PC-3 (cell line): Measurements from ENCODE around the gene FXYD3. TPM values are rescaled to one million over a fixed set of nuclear protein-coding genes. Genes with fewer than 3 reads are reported as not detected.

Experiments
- ATAC-seq: fragments of 200-7000 bp; cut with Tn5 transposase; 2 replicates; pipeline ENCODE4 v1.9.1; 2020; ENCODE audit warnings: mild to moderate bottlenecking, moderate library complexity
- BruUV-seq: library from RNA; stranded (reverse); fragments of 400-500 nt; replicated peaks from 2 replicates; lab custom pipeline; 2021; lab: Mats Ljungman, UMichigan
- CTCF ChIA-PET: fragments of 300-600 bp; sonication (Branson Sonifier 250); formaldehyde crosslinking; loops from one replicate; lab custom pipeline; 2022; ENCODE audit warnings: antibody characterized with exemption; lab: Charles Lee
- POLR2A ChIA-PET: fragments of 300-600 bp; sonication (Branson Sonifier 250); formaldehyde crosslinking; loops from one replicate; lab custom pipeline; 2022; ENCODE audit warnings: antibody characterized with exemption; ENCODE audit not compliant: unreplicated experiment; lab: Charles Lee
- DNase-seq: peaks from one replicate; pipeline ENCODE4 v3.0.0-alpha.2; 2015
- H2AFZ ChIP-seq: fragments of 300-600 bp; sonication (generic); 2 replicates; pipeline ENCODE4 v1.6.0; 2016; ENCODE audit warnings: antibody characterized with exemption, low read length
- H3F3A ChIP-seq: fragments of 300-600 bp; sonication (generic); one replicate; pipeline ENCODE4 v1.6.0; 2017; ENCODE audit warnings: antibody characterized with exemption, low read length, control low read depth, mild to moderate bottlenecking; ENCODE audit not compliant: unreplicated experiment
- H3K27ac ChIP-seq: fragments of 300-600 bp; sonication (generic); 2 replicates; pipeline ENCODE4 v1.5.1; 2016; ENCODE audit warnings: mild to moderate bottlenecking, low read length
- H3K27me3 ChIP-seq: fragments of 300-600 bp; sonication (generic); 2 replicates; pipeline ENCODE4 v1.6.1; 2016; ENCODE audit warnings: low read length, mixed read lengths
- H3K36me3 ChIP-seq: fragments of 300-600 bp; sonication (generic); 2 replicates; pipeline ENCODE4 v1.6.1; 2016; ENCODE audit warnings: low read depth, mixed run types, low read length, mixed read lengths
- H3K4me1 ChIP-seq: fragments of 300-600 bp; sonication (generic); 2 replicates; pipeline ENCODE4 v1.5.1; 2016; ENCODE audit warnings: low read length; ENCODE audit not compliant: insufficient read depth
- H3K4me2 ChIP-seq: fragments of 300-600 bp; sonication (generic); 2 replicates; pipeline ENCODE4 v1.6.0; 2016; ENCODE audit warnings: low read length
- H3K4me3 ChIP-seq: fragments of 300-600 bp; sonication (generic); 2 replicates; pipeline ENCODE4 v1.5.1; 2016; ENCODE audit warnings: mild to moderate bottlenecking, low read length, mixed read lengths
- H3K79me2 ChIP-seq: fragments of 300-600 bp; sonication (generic); 2 replicates; pipeline ENCODE4 v1.6.1; 2017; ENCODE audit warnings: low read length, mixed read lengths
- H3K9ac ChIP-seq: fragments of 300-600 bp; sonication (generic); 2 replicates; pipeline ENCODE4 v1.6.0; 2016; ENCODE audit warnings: mild to moderate bottlenecking, low read length
- H3K9me2 ChIP-seq: fragments of 300-600 bp; sonication (generic); replicated peaks from 2 replicates; pipeline ENCODE4 v1.6.1; 2016; ENCODE audit warnings: mixed run types, low read length, mixed read lengths
- H3K9me3 ChIP-seq: fragments of 300-600 bp; sonication (generic); 2 replicates; pipeline ENCODE4 v1.6.1; 2016; ENCODE audit warnings: low read length, mixed read lengths
- H4K20me1 ChIP-seq: fragments of 300-600 bp; sonication (generic); 2 replicates; pipeline ENCODE4 v1.6.1; 2016; ENCODE audit warnings: low read length, mixed read lengths
- CTCF ChIP-seq: fragments of 300-600 bp; sonication (generic); conservative IDR thresholded peaks from 2 replicates; pipeline ENCODE4 v1.5.1; 2017; ENCODE audit warnings: antibody characterized with exemption, low read depth, mild to moderate bottlenecking, low read length
- EZH2 ChIP-seq: fragments of 300-600 bp; sonication (generic); IDR thresholded peaks from one replicate; pipeline ENCODE4 v1.6.1; 2017; ENCODE audit warnings: antibody characterized with exemption, mild to moderate bottlenecking, low read length; ENCODE audit not compliant: unreplicated experiment
- EZH2phosphoT487 ChIP-seq: fragments of 300-600 bp; sonication (generic); IDR thresholded peaks from 2 replicates; pipeline ENCODE4 v1.6.1; 2018; ENCODE audit warnings: mild to moderate bottlenecking, antibody characterized with exemption, low read length, borderline replicate concordance
- intact Hi-C: fragments of 100-400 bp; cut with micrococcal nuclease; formaldehyde crosslinking; loops from 2 replicates; pipeline ENCODE4 v1.9.0; 2023
- total RNA-seq: library from RNA; depleted of rRNA; stranded (reverse); fragments of >200 nt; gene quantifications from 2 replicates; pipeline ENCODE4 v1.2.3, GENCODE V29; 2014

The FXYD3 gene
- total RNA-seq, 1 experiment from 2014 or later = 61.6 TPM

- POLR2A ChIA-PET = no interaction called here
- Histone ChIP-seq H3K27me3 (no peaks in the 10 kb centered on the region), H3K4me1 (no peaks in the 10 kb centered on the region), H4K20me1 (no peaks in the 10 kb centered on the region), H3K79me2 (no peaks in the 10 kb centered on the region), H3K9ac (no peak overlapping the region), H3K4me3 (no peak overlapping the region), H3F3A (no peaks in the 10 kb centered on the region), H3K4me2 (no peak overlapping the region), H2AFZ (no peak overlapping the region), H3K9me2 (no peaks in the 10 kb centered on the region), H3K36me3 (no peaks in the 10 kb centered on the region), H3K9me3 (no peaks in the 10 kb centered on the region), H3K27ac (no peak overlapping the region)
- CTCF ChIA-PET = no interaction called here
- intact Hi-C loops = no loop called here
- ATAC-seq = no peak
- no TSS peak for BruUV-seq
- no peak for DNase-seq
- TF ChIP-seq EZH2 (no peak), CTCF (no peak), EZH2phosphoT487 (no peak)
These were observed 16.3 kb upstream of the FXYD3 start for GRCh38 chr19:35099155-35099896.

- intact Hi-C loops = no loop called here
These were observed 15.7 kb upstream of the FXYD3 start for GRCh38 chr19:35099897-35100275.

More at GRCh38 chr19:35099897-35100275, 15.7 kb upstream of the FXYD3 start:
- no peak overlapping the region for H3K4me2 ChIP-seq
- no peak overlapping the region for H3K4me3 ChIP-seq
- H2AFZ ChIP-seq = no peak overlapping the region
- no peaks in the 10 kb centered on the region for H3K4me1 ChIP-seq
- H3K27me3 ChIP-seq = no peaks in the 10 kb centered on the region
- no peaks in the 10 kb centered on the region for H3K9me2 ChIP-seq
- H3F3A ChIP-seq = no peaks in the 10 kb centered on the region
- CTCF ChIA-PET = no interaction called here
- no peaks in the 10 kb centered on the region for H3K36me3 ChIP-seq
- H3K27ac ChIP-seq = no peak overlapping the region
- no peaks in the 10 kb centered on the region for H3K9me3 ChIP-seq
- ATAC-seq = no peak
- no peak for DNase-seq
- no peaks in the 10 kb centered on the region for H3K79me2 ChIP-seq
- no peaks in the 10 kb centered on the region for H4K20me1 ChIP-seq
- TF ChIP-seq EZH2phosphoT487 = no peak
- TF ChIP-seq CTCF = no peak
- no peak for TF ChIP-seq EZH2
- H3K9ac ChIP-seq = no peak overlapping the region
- POLR2A ChIA-PET = no interaction called here
- BruUV-seq = no TSS peak
